ENCODE measurements around the gene MAP1LC3B.
"Not testable (repeated sequence)": the region's sequence is repeated elsewhere in the genome, so short reads cannot be mapped to it uniquely, and the experiment has no call there.

MAP1LC3B gene

DNA sequence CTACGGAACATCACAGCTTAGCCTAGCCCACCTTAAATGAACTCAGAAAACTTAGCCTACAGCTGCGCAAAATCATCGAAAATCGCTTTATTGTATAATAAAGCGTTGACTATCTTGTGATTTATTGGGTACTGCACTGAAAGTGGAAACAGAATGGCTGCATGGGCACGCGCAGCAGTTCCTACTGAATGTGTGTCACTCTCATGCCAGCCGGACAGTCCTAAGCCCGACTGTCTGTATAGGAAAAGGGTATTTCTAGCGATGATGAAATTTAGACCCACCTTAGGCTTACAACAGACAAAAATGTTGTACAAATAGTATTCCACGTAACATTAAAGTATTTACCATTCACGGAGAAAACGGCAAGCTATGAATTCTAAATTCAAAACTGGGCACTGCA, 17.8 kb upstream of the MAP1LC3B start:
- Histone ChIP-seq H3K36me3 (ENCODE audit: low read depth) (0 out of 2 replicates have a peak, but pooled peaks cover 5% of the 10 kb centered on the region), H3K4me3 (ENCODE audit: severe bottlenecking) (no peak overlapping the region), H3K27me3 (ENCODE audit: insufficient read depth, poor library complexity, severe bottlenecking) (no peaks in the 10 kb centered on the region), H3K4me1 (ENCODE audit: insufficient read depth, poor library complexity, severe bottlenecking) (peaks cover 15% of the 10 kb centered on the region), H3K9me3 (ENCODE audit: severe bottlenecking) (no peaks in the 10 kb centered on the region), H3K27ac (ENCODE audit: poor library complexity, severe bottlenecking) (no peak overlapping the region)
- ATAC-seq (ENCODE audit: low read depth) (no peak), DNase-seq (ENCODE audit: low spot score) (no peak)
- no peak for TF ChIP-seq CTCF (IDR thresholded peaks at IDR 0.05; ENCODE audit: poor library complexity, severe bottlenecking)

- peak; percentile 65 for ATAC-seq (ENCODE audit: low read depth)
- Histone ChIP-seq H3K27ac (ENCODE audit: poor library complexity, severe bottlenecking) (peak overlapping the region; percentile 50), H3K4me1 (ENCODE audit: insufficient read depth, poor library complexity, severe bottlenecking) (peaks cover 16% of the 10 kb centered on the region), H3K9me3 (ENCODE audit: severe bottlenecking) (no peaks in the 10 kb centered on the region), H3K4me3 (ENCODE audit: severe bottlenecking) (no peak overlapping the region), H3K36me3 (ENCODE audit: low read depth) (0 out of 2 replicates have a peak, but pooled peaks cover 5% of the 10 kb centered on the region), H3K27me3 (ENCODE audit: insufficient read depth, poor library complexity, severe bottlenecking) (no peaks in the 10 kb centered on the region)
- TF ChIP-seq CTCF (IDR thresholded peaks at IDR 0.05; ENCODE audit: poor library complexity, severe bottlenecking) = no peak
- DNase-seq (ENCODE audit: low spot score) = no peak
Observed at GRCh38 chr16:87375426-87376135, 16.6 kb upstream of the MAP1LC3B start.

- Histone ChIP-seq H3K9me3 (ENCODE audit: severe bottlenecking) (no peaks in the 10 kb centered on the region), H3K27ac (ENCODE audit: poor library complexity, severe bottlenecking) (peak overlapping the region; percentile 50), H3K4me3 (ENCODE audit: severe bottlenecking) (no peak overlapping the region), H3K27me3 (ENCODE audit: insufficient read depth, poor library complexity, severe bottlenecking) (no peaks in the 10 kb centered on the region), H3K36me3 (ENCODE audit: low read depth) (0 out of 2 replicates have a peak, but pooled peaks cover 5% of the 10 kb centered on the region), H3K4me1 (ENCODE audit: insufficient read depth, poor library complexity, severe bottlenecking) (peaks cover 24% of the 10 kb centered on the region)
- ATAC-seq (ENCODE audit: low read depth) (no peak), DNase-seq (ENCODE audit: low spot score) (peak; percentile 26)
- TF ChIP-seq CTCF (IDR thresholded peaks at IDR 0.05; ENCODE audit: poor library complexity, severe bottlenecking) = no peak
Observed at GRCh38 chr16:87376660-87377059, 15.5 kb upstream of the MAP1LC3B start.

- ATAC-seq (ENCODE audit: low read depth); H3K27ac ChIP-seq (ENCODE audit: poor library complexity, severe bottlenecking); H3K36me3 ChIP-seq (ENCODE audit: low read depth); H3K4me3 ChIP-seq (ENCODE audit: severe bottlenecking); H3K27me3 ChIP-seq (ENCODE audit: insufficient read depth, poor library complexity, severe bottlenecking); DNase-seq (ENCODE audit: low spot score); H3K9me3 ChIP-seq (ENCODE audit: severe bottlenecking): not testable (repeated sequence)
- H3K4me1 ChIP-seq (ENCODE audit: insufficient read depth, poor library complexity, severe bottlenecking) = peaks cover 29% of the 10 kb centered on the region
Observed at GRCh38 chr16:87379312-87379752, 12.8 kb upstream of the MAP1LC3B start.

DNA sequence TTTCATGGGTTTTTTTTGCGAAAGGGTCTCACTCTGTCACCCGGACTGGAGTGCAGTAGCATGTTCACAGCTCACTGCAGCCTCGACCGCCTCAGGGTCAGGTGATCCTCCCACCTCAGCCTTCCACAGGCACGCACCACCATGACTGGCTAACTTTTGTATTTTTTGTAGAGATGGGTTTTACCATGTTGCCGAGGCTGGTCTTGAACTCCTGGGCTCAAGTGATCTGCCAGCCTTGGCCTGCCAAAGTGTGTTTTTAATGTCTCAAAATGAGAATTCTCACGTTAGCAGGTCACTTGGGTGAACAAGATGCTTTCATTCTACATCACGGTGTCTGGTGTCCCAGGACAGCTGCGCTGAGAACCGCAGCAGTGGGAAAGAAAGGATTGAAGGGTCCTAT, 11.7 kb upstream of the MAP1LC3B start:
- Histone ChIP-seq H3K4me3 (ENCODE audit: severe bottlenecking) (no peak overlapping the region), H3K36me3 (ENCODE audit: low read depth) (no peaks in the 10 kb centered on the region), H3K27ac (ENCODE audit: poor library complexity, severe bottlenecking) (no peak overlapping the region), H3K27me3 (ENCODE audit: insufficient read depth, poor library complexity, severe bottlenecking) (no peaks in the 10 kb centered on the region), H3K9me3 (ENCODE audit: severe bottlenecking) (no peaks in the 10 kb centered on the region), H3K4me1 (ENCODE audit: insufficient read depth, poor library complexity, severe bottlenecking) (peaks cover 26% of the 10 kb centered on the region)
- no peak for DNase-seq (ENCODE audit: low spot score)
- no peak for ATAC-seq (ENCODE audit: low read depth)
- no peak for TF ChIP-seq CTCF (IDR thresholded peaks at IDR 0.05; ENCODE audit: poor library complexity, severe bottlenecking)
